ENCODE results near the gene AP1S1. TPM values are rescaled to one million over a fixed set of nuclear protein-coding genes. Genes with fewer than 3 reads are reported as not detected.

Gene AP1S1
- total and polyA plus RNA-seq, 9 of the 15 experiments (the other 6 are each of a cell fraction or from before 2014, with no cell fraction given) = 4.4 to 149 (median 89.4) TPM

- TF ChIP-seq ATF6 (CRISPR knock-in tag; IDR thresholded peaks at IDR 0.05) = no peak
- TF ChIP-seq ZBTB40 (IDR thresholded peaks at IDR 0.05) = peak; percentile 81
- TF ChIP-seq ZBTB40 (CRISPR knock-in tag; IDR thresholded peaks at IDR 0.05) = no peak
These were observed 15.9 kb upstream of the AP1S1 start (continued) for GRCh38 chr7:101138213-101138870.
